KMS-11 (cell line): ENCODE results near the gene SFXN4.
A peak's percentile ranks its signal among the peaks of the same experiment; 100 is the strongest.

Experiments
- H2AFZ ChIP-seq: fragments of 200-600 bp; sonication (generic); 2 replicates; pipeline ENCODE4 v1.6.1; 2016; ENCODE audit warnings: antibody characterized with exemption, mixed run types, low read depth
- H3K27ac ChIP-seq: fragments of 200-600 bp; sonication (generic); 2 replicates; pipeline ENCODE4 v1.6.1; 2016; ENCODE audit warnings: mild to moderate bottlenecking, mixed run types
- H3K27me3 ChIP-seq: fragments of 200-600 bp; sonication (generic); 2 replicates; pipeline ENCODE4 v1.6.1; 2017; ENCODE audit warnings: mild to moderate bottlenecking, low read depth, mixed run types, moderate library complexity; ENCODE audit not compliant: insufficient read depth
- H3K36me3 ChIP-seq: fragments of 200-600 bp; sonication (generic); 2 replicates; pipeline ENCODE4 v1.6.1; 2017; ENCODE audit warnings: mild to moderate bottlenecking, mixed run types; ENCODE audit not compliant: insufficient read depth
- H3K4me1 ChIP-seq: fragments of 200-600 bp; sonication (generic); 2 replicates; pipeline ENCODE4 v1.6.1; 2016; ENCODE audit warnings: mild to moderate bottlenecking, low read depth, mixed run types; ENCODE audit not compliant: poor library complexity, severe bottlenecking
- H3K4me2 ChIP-seq: fragments of 200-600 bp; sonication (generic); 2 replicates; pipeline ENCODE4 v1.7.0; 2016; ENCODE audit warnings: mild to moderate bottlenecking, mixed run types
- H3K4me3 ChIP-seq: fragments of 200-600 bp; sonication (generic); IDR thresholded peaks from 2 replicates; pipeline ENCODE4 v1.6.1; 2017; ENCODE audit warnings: low read depth, low read length, mixed read lengths; ENCODE audit not compliant: insufficient read depth
- H3K79me2 ChIP-seq: fragments of 200-600 bp; sonication (generic); 2 replicates; pipeline ENCODE4 v1.6.1; 2016; ENCODE audit warnings: low read depth, mixed run types; ENCODE audit not compliant: insufficient read depth
- H3K9ac ChIP-seq: fragments of 200-600 bp; sonication (generic); 2 replicates; pipeline ENCODE4 v1.6.1; 2016; ENCODE audit warnings: mild to moderate bottlenecking, mixed run types
- H4K20me1 ChIP-seq: fragments of 200-600 bp; sonication (generic); 2 replicates; pipeline ENCODE4 v1.6.1; 2016; ENCODE audit warnings: mild to moderate bottlenecking, mixed run types; ENCODE audit not compliant: insufficient read depth
- TF ChIP-seq, protein P1 (sequence below): fragments of 200-600 bp; sonication (generic); conservative IDR thresholded peaks from 2 replicates; pipeline ENCODE4 v1.6.1; 2017; ENCODE audit warnings: low read depth, mild to moderate bottlenecking, antibody characterized with exemption, low read length, moderate library complexity, mixed read lengths

SFXN4 gene

DNA sequence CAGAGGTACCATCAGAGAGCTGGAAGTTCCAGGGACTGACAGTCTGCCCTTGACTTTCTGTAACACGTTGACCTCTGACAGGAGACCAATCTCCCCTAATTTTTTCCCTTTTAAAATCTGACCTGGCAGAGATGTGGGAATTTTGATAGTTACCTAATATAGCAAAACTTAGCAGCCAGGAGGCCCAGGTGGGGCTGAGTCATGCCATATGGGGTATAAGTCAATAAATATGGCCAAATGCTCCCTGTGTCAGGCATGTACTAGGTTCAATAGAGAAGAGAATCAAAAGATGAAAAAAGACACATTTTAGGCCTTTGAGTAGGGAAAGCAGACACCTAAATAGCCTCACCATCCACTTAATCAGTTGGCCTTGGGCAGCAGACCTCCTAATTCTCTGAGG is 35.7 kb upstream of the SFXN4 start:
- Histone ChIP-seq H3K36me3 (no peaks in the 10 kb centered on the region), H3K27ac (no peak overlapping the region), H4K20me1 (no peaks in the 10 kb centered on the region), H2AFZ (no peak overlapping the region), H3K79me2 (no peaks in the 10 kb centered on the region), H3K27me3 (no peaks in the 10 kb centered on the region), H3K4me1 (peaks cover 11% of the 10 kb centered on the region), H3K9ac (no peak overlapping the region), H3K4me3 (no peak overlapping the region), H3K4me2 (no peak overlapping the region)
- TF ChIP-seq, protein P1, sequence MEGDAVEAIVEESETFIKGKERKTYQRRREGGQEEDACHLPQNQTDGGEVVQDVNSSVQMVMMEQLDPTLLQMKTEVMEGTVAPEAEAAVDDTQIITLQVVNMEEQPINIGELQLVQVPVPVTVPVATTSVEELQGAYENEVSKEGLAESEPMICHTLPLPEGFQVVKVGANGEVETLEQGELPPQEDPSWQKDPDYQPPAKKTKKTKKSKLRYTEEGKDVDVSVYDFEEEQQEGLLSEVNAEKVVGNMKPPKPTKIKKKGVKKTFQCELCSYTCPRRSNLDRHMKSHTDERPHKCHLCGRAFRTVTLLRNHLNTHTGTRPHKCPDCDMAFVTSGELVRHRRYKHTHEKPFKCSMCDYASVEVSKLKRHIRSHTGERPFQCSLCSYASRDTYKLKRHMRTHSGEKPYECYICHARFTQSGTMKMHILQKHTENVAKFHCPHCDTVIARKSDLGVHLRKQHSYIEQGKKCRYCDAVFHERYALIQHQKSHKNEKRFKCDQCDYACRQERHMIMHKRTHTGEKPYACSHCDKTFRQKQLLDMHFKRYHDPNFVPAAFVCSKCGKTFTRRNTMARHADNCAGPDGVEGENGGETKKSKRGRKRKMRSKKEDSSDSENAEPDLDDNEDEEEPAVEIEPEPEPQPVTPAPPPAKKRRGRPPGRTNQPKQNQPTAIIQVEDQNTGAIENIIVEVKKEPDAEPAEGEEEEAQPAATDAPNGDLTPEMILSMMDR = no peak

- no peak overlapping the region for H3K4me2 ChIP-seq
- H3K4me1 ChIP-seq = peaks cover 5% of the 10 kb centered on the region
- no peaks in the 10 kb centered on the region for H3K27me3 ChIP-seq
- no peaks in the 10 kb centered on the region for H4K20me1 ChIP-seq
- H3K27ac ChIP-seq = no peak overlapping the region
- no peak overlapping the region for H3K9ac ChIP-seq
- no peak overlapping the region for H3K4me3 ChIP-seq
- no peaks in the 10 kb centered on the region for H3K79me2 ChIP-seq
- H3K36me3 ChIP-seq = no peaks in the 10 kb centered on the region
- H2AFZ ChIP-seq = no peak overlapping the region
- TF ChIP-seq, protein P1 = no peak
These were observed 33.9 kb upstream of the SFXN4 start for GRCh38 chr10:119199231-119199992.

DNA sequence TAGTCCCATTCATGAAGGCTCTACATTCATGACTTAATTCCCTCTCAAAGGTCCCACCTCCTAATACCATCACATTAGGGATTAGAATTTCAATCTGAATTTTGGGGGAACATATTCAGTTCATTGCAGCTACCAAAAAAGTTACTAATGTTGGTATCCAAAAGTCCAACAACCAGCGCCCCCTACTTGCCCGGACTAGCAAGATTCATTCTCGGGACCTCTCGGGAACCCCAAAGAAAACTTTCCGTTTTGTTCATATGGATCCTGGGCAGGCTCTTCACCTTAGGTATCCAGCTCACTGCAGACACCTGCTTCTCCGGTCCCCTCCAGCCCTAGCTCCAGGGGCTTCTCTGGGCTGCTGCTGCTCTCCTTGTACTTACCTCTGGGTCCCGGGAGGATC is 32.9 kb upstream of the SFXN4 start:
- Histone ChIP-seq H3K4me2 (no peak overlapping the region), H2AFZ (no peak overlapping the region), H3K27me3 (no peaks in the 10 kb centered on the region), H3K27ac (no peak overlapping the region), H3K4me3 (no peak overlapping the region), H3K79me2 (no peaks in the 10 kb centered on the region), H3K9ac (no peak overlapping the region), H4K20me1 (no peaks in the 10 kb centered on the region), H3K4me1 (peaks cover 9% of the 10 kb centered on the region), H3K36me3 (no peaks in the 10 kb centered on the region)
- TF ChIP-seq, protein P1 = peak; percentile 54

DNA sequence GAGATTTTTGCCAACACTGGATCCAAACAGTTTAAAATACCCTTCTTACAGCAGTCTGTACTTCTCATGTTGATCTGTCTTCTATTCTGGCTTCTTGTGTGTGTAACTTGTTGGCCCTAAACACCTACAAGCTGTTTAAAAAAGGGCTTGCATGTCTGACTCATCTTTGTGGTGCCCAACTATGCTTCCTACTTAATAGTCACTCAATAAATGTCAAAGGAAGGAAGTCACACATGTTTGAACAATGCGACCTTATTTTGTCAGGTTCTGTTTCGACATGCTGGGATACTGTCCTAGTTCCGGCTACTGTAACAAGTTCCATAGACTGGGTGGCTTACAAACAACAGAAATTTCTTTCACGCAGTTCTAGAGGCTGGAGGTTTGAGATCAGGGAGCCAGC is 32.4 kb upstream of the SFXN4 start:
- no peaks in the 10 kb centered on the region for H4K20me1 ChIP-seq
- no peak overlapping the region for H2AFZ ChIP-seq
- H3K4me2 ChIP-seq = no peak overlapping the region
- H3K79me2 ChIP-seq = no peaks in the 10 kb centered on the region
- no peak overlapping the region for H3K9ac ChIP-seq
- TF ChIP-seq, protein P1 = no peak
- H3K27me3 ChIP-seq = no peaks in the 10 kb centered on the region
- no peaks in the 10 kb centered on the region for H3K36me3 ChIP-seq
- no peak overlapping the region for H3K4me3 ChIP-seq
- no peak overlapping the region for H3K27ac ChIP-seq
- peaks cover 9% of the 10 kb centered on the region for H3K4me1 ChIP-seq
